Ishikawa (cell line): ENCODE results near the gene ANO9.

Source experiments
- NFIC ChIP-seq: IDR thresholded peaks from 2 replicates; pipeline ENCODE4 v1.6.1; 2012
- RAD21 ChIP-seq: IDR thresholded peaks from 2 replicates; pipeline ENCODE4 v1.6.1; 2012; ENCODE audit warnings: low read depth
- REST ChIP-seq: IDR thresholded peaks from 2 replicates; pipeline ENCODE4 v1.6.1; 2012; ENCODE audit warnings: low read depth, mild to moderate bottlenecking
- TEAD4 ChIP-seq: IDR thresholded peaks from 2 replicates; pipeline ENCODE4 v1.6.1; 2012
- USF1 ChIP-seq: IDR thresholded peaks from 2 replicates; pipeline ENCODE4 v1.6.1; 2012

GRCh38 chr11:419248-420005 lies 22.4 kb downstream of the ANO9 start:
- TF ChIP-seq REST, result no peak
- TF ChIP-seq USF1, result no peak
- no peak for TF ChIP-seq RAD21
- no peak for TF ChIP-seq TEAD4
- TF ChIP-seq NFIC, result no peak
